HG02981 (cell line): Measurements from ENCODE around the gene GSDME.

Source experiments
- ATAC-seq: cut with Tn5 transposase; IDR thresholded peaks from one replicate; pipeline ENCODE4 v1.9.1; 2021; ENCODE audit warnings: mild to moderate bottlenecking, moderate library complexity; ENCODE audit not compliant: unreplicated experiment

GSDME gene

DNA sequence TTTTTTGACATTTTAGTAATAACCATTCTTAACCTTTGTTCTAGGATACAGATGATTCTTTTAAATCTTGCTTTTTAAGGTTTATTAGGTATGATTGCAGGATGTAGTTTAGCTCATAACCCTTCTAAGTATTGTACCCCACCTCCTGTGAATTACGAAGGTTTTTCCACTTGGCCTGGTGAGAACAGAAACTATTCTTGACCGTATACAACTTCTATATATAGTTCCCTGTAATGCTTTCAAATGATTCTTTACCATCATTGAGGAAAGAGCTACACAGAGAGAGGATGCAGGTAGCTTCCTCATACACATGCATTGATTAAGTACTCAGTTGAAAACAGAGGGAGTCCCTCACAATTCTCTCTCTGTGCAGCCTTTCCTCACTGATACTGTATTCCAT, 97.8 kb downstream of the GSDME start:
- peak; percentile 67 for ATAC-seq

DNA sequence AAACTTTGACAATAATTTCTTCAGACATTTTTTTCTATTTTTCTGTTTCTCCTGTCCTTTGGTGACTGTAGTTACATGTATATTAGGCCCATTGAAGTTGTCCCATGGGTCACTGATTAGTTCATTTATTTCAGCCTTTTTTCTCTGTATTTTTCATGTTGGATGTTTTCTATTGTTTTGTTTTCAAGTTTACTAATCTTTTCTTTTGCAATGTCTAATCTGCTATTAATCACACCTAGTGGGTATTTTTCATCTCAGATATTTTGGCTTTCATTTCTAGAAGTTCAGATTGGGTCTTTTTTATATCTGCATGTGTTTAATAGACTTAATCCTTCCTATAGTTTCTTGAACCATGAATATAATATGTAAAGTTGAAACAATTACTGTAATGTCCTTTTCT, 99.3 kb downstream of the GSDME start:
- no peak for ATAC-seq

DNA sequence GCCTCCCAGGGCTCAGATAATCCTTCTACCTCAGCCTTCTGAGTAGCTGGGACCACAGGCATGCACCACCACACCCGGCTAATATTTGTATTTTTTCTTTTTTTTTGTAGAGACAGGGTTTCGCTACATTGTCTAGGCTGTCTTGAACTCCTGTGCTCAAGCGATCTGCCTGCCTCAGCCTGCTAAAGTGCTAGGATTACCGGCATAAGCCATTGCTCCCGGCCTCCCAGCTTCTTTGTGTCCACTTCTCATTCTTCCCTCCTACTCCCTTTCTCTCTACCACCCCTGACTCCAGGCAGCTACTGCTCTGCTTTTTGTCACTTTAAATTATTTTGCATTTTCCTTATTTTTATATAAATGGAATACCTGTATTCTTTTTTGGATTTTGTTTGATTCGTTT, 100.7 kb downstream of the GSDME start:
- ATAC-seq: no peak

DNA sequence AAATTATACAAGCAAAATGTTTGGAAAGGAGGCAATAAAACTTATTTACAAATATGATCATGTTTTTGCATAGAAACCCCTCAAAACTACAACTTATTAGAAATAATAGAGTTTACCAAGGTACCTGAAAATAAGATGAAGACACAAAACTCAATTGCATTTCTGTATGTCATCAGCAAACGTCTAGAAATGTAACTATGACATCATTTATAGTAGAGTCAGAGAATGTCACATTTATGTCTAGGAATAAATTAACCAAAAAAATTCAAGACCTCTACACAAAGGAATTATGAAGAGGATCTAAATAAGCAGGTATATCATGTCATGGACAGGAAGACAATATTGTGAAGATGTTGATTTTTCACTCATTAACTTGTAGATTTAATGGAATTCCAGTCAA, 103.0 kb downstream of the GSDME start:
- no peak for ATAC-seq

DNA sequence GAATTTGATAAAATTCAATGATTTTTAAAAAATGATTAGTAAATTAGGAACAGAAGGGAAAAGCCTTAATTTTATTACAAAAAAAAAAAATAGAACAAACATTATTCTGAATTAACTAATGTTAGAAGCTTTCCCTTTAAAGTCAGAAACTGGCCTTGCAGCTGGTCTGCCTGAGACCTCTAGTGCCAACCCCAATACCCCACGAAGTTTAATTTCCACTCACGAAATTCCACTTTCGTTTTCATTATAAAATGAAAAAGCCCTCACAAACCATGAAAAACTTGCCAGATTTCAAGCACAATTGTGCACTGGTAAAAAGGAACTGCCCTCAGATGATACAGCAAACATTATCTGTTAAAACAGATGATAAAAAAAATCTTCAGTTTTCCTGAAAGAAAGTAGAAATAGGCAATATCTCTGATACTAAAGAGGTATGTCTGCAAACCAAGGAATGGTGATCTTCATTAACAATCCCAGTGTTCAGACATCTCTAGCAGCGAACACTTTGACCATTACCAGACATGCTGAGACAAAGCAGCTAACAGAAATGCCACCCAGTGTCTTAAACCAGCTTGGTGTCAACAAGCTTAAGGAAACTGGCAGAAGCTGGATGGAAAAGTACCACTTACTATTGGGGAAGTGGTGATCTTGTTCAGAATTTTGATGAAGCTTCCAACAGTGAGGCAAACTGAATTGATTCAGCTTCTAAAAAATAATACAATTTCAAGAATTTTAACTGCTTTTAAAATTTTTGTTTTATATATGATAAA, 103.8 kb downstream of the GSDME start:
- no peak for ATAC-seq

DNA sequence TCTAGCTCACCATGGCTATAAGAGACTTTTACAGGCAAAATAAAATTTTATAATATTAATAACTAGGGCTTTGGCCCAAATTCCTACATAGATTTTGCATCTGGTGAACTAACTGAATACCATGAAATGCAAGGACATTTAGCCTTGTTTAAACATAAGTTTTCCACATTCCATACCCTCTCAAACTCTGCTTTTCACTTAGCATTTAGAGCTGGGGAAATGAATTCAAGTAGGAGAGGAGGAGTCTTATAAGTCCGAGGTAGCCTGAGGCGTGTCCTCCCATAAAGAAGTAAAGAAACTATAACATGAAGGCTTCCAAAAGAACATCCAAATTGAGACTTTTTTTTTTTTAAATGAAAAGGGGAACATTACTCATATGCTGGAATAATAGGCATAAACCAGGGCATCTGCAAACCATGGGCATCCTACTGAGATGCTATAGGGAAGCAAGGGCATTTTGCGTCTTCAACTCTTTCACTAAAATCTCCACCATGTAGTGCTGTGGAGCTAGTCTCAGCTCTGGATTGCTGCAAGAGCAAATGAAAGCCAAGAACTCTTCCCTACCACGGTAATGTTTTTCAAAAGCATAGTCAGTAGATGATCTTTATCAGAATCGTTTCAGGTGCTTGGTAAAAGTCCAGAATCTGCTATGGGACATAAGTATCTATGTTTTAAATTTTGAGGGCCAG, 104.9 kb downstream of the GSDME start:
- no peak for ATAC-seq
